Activated CD4-positive, alpha-beta T cell treated with anti-CD3 and anti-CD28 coated beads, Interleukin-2, Interleukin-6, amounts not matched to agents 100 ng/mL and 50 ng/mL, durations not matched to agents 16 hours and 8 hours (primary cell): ENCODE data around the gene MARCHF10.

Source experiments
- DNase-seq: peaks from one replicate; pipeline ENCODE4 v3.0.0-alpha.2; 2020

The MARCHF10 gene

DNA sequence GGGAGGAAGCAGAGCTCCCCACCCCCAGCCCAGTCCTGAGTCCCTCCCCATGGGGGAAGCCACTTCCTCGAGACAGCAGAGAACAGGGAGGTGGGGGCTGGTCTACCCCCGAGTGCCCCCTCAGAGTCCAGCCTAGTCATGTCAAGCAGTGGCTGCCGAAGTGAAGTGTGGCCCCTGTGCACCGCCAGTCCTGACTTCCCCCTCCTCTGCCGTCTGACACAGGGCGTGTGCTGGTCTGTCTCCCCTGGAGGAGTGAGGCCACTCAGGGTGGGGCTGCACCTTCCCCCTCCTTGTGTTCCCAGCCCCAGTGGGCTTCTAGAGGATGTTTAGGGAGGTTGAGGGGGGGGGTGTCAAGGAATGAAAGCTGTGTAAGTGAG is 133.8 kb downstream of the MARCHF10 start:
- no peak for DNase-seq

DNA sequence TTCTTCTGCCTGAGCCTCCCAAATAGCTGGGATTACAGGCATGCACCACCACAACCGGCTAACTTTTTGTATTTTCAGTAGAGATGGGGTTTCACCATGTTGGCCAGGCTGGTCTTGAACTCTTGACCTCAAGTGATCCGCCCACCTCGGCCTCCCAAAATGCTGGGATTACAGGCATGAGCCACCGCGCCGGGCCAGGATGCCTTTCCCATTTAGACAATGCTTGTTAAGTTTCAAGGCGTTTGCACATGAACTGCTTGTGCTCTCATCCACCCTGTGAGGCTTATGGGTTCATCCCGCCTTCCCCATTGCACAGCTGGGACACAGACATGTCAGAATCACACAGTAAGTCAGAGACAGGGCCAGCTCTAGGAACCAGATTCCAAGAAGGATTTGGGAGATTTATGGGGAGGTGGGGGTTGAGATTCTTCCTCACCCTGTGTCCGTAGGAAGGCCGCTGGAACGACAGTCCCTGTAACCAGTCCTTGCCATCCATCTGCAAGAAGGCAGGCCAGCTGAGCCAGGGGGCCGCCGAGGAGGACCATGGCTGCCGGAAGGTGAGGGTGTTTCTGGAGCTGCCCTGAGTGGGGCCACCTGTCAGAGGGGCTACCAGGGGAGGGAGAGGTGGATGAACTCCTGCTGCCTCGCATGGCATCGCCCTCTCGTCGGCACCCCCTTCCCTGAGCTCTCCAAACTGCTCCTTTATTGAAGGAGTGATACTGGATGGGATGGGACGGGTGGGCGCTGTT is 134.3 kb downstream of the MARCHF10 start:
- DNase-seq, result no peak

DNA sequence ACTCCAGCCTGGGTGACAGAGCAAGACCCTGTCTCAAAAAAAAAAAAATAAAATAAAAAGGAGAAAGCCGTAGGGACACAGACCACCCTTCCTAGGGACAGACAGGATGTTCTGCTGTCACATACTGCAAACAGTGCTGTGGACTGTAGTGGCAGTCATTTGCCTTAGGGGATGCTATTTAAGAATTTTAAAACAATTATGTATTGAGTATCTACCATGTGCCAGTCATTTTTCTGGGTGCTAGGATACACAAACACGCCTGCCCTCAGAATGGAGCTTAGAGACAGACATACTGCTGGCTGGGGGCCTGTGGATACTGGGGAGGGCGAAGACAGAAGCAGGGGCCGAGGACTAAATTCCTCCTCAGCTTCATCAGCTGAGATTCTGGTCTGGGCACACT is 135.2 kb downstream of the MARCHF10 start:
- no peak for DNase-seq

DNA sequence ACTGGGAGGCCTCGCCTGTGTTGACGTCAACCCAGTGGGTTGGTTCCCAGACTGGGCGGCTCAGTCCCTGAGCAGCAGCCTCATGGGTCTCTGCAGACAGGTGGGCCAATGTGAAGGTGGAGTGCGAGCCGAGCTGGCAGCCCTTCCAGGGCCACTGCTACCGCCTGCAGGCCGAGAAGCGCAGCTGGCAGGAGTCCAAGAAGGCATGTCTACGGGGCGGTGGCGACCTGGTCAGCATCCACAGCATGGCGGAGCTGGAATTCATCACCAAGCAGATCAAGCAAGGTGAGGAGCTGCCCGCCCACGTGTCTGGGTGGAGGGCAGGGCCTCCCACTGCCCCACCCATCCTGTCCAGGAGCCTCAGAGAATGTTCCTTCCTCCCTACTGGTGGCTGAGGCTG is 136.6 kb downstream of the MARCHF10 start:
- no peak for DNase-seq

DNA sequence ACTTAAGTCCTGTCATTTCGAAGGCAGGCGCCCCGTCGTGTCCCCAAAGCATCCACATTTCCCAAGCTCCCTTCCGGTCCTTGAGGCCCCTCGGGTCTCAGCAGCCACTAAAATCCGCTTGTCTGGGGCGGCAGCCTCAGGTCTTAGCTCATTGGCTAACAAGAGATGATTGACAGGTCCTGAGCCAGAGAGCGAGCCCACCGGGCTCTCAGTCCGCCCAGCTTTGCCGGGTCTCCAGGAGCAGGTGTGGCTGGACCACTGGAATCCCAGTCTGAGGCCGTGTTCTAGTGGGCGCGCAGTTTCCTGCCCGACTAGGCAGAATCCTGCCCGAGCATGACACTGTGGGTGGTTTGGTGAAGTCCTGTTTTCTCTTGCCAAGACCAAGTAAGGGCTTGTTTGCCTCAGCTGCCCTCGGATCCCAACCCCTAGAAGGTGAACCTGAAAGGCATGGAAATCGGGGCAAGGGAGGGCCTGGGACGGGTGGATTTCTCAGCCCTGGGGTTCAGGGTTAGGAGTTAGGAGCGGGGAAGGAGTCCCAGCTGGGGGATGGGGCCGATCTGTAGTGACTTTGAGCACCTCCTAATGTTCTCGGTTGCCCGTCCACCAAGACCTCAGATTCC is 137.8 kb downstream of the MARCHF10 start:
- DNase-seq, result no peak

DNA sequence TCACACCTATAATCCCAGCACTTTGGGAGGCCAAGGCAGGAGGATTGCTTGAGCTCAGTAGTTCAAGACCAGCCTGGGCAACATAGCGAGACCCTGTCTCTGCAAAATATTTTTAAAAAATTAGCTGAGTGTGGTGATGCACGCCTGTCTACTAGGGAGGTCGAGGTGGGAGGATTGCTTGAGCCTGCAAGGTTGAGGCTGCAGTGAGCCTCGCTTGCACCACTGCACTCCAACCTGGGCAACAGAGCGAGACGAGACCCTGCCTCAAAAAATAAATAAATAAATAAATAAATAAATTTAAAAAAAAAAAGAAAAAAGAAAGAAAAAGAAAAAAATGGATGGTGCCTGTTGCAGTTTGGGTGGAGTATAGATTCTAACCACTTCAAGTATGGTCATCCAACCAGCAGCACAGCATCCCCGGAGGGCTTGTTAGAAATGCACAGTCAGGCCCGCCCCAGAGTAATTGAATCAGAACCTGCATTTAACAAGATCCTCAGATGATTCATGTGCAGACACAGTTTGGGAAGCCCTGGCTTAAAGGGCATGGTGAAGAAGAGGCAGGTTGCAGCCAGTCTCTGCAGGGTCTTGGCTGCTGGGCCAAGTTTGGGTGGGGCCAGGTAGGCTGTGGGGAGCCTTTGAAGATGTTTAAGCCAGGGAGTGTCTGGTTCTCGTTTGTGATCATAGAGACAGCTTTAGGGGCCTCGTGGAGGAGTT is 139.9 kb downstream of the MARCHF10 start:
- DNase-seq, result no peak

DNA sequence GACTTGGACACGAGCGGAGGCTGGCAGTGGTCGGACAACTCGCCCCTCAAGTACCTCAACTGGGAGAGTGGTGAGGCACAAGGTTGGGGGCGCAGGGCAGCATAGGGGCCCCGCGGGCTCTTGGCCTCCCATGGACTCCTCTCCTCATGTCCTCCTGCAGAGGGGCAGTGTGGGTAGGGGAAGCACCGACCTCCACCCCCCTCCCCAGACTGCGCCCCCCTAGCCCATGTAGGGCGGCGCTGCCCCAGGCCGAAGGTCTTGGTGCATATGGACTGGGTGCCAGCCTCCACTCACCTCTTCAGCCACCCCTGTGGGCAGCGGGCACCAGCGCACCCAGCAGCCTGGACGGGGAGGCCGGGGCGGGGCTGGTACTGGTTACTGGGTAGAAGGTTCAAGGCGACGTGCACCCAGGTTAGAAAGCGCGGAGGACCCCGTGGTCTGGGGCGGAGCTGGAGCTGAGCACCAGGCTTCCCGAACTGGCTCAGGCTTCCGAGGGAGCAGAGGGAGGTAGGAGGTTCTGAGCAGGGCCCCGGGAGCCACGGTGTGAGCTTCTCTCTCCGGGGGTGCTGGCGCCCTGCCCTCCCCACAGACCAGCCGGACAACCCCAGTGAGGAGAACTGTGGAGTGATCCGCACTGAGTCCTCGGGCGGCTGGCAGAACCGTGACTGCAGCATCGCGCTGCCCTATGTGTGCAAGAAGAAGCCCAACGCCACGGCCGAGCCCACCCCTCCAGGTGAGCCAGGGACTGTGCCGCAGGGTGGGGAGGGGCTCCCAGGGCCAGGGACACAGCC is 141.1 kb downstream of the MARCHF10 start:
- DNase-seq, result no peak

DNA sequence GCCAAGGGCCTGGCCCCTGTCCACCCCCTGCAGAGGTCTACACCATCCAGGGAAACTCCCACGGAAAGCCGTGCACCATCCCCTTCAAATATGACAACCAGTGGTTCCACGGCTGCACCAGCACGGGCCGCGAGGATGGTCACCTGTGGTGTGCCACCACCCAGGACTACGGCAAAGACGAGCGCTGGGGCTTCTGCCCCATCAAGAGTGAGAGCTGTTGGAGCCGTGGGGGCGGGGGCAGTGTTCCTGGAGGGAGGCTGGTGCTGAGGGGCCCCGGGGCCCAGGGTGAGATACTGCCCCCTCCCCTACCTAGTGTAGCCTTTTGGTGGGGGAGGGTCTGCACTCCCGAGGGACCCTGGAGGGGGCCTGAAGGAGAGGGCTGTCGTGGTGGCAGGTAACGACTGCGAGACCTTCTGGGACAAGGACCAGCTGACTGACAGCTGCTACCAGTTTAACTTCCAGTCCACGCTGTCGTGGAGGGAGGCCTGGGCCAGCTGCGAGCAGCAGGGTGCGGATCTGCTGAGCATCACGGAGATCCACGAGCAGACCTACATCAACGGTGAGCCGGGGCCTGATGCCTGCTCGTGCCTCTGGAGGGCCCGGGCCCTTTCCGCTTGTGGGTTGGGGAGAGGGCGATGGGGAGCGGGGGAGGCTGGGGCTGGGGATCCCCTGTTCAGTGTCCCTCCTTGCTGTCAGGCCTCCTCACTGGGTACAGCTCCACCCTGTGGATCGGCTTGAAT is 141.9 kb downstream of the MARCHF10 start:
- DNase-seq, result no peak

DNA sequence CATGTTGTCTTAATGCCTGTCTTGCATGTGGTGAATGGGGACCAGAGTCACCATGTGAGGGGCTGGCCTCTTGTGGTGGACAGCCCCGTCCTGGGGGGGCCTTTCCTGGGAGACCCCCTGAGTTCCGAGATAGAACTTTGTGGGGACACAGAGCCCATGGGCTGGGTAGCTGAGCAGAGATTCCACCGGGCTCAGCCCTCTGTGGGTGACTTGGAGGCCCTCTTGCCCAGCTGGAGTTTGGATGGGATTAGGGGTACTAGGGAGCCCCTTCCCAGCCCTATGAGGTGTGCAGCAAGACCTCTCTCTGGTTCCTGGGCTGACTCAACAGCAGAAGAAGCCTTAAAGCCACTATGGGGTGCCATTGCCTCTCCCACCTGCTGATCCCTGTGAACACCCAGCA is 142.5 kb downstream of the MARCHF10 start:
- DNase-seq, result no peak

DNA sequence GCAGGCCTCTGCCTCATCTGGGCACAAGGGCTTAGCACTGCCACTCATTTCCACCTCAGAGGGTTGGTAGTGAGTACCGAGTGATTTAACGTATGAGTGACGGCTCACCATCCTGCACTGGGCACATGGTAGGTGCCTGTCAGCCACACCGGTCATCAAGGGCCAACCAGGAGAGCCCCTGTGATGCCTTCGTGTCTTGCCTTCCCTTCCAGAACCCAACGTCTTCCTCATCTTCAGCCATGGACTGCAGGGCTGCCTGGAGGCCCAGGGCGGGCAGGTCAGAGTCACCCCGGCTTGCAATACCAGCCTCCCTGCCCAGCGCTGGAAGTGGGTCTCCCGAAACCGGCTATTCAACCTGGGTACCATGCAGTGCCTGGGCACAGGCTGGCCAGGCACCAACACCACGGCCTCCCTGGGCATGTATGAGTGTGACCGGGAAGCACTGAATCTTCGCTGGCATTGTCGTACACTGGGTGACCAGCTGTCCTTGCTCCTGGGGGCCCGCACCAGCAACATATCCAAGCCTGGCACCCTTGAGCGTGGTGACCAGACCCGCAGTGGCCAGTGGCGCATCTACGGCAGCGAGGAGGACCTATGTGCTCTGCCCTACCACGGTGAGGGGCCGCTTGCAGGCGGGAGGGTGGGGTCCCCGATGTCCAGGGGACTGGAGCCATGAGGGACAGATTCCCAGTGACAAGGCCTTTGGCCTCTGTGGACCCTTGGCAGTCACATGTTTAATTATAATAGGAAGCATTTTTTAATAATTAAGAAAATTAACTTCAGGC is 143.6 kb downstream of the MARCHF10 start:
- no peak for DNase-seq

DNA sequence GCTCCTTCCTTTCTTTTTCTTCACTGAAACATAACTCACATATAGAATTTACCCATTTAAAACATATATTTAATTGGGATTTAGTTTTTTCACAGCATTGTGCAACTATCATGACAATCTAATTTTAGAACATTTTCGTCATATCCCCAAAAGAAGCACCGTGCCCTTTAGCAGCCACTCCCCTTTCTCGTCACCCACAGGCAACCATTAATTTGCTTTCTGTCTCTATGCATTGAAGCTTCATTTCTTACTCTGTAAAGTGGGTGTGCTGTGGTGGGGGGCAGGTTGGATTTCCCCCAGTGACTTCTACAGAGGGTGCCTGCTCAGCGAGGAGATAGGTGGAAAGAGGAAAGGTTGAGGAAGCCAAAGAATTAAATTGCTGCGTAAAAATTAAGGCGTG is 144.8 kb downstream of the MARCHF10 start:
- DNase-seq, result no peak

DNA sequence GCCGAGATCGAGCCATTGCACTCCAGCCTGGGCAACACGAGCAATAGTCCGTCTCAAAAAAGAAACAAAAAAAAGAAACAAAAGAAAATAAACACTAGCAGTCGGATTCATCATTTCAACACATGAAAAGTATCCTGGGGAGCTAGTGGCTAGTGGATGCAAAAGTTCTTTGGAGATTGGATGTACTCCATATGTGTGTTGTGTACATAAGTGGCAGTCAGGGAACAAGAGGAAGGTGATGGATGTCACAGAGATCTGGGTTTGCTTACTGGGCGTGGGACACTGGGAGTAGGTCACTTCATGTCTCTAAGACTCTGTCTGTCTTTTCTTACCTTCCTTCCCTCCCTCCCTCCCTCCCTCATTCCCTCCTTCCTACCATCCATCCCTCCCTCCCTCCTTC is 145.3 kb downstream of the MARCHF10 start:
- no peak for DNase-seq

DNA sequence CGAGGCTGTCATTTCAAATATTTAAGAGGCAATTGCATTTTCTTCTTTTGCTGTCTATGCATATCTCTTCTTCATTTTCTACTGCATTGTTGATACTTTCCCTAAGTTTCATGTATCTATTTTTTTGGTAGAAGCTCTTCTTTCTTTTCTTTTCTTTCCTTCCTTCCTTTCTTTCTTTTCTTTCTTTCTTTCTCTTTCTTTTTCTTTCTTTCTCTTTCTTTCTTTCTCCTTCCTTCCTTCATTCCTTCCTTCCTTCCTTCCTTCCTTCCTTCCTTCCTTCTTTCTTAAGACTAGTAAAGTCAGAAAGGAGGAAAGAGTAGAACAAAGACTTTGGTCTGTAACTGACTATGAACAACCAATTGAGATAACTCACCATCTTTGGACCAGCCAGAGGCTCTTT is 146.8 kb downstream of the MARCHF10 start:
- DNase-seq, result no peak

DNA sequence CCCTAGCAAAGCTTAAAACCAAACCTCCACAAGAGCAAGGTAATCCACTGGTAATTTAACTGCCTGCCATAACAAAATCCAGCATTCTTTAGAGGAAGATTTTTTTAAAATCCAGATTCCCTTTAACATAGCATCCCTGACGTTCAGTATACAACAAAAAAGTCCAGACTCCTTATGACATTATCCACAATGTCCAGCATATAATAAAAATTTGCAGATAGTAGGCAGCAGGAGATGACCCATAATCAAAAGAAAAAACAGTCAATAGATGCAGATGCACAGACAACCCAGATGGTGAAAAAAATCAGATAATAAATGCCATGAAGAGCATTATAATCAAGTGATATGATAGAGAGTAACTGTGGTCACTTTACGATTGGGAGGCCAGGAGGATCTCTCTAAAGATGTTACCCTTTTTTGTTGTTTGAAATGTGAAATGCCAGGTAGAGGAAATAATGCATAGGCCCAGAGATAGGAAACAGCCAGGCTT is 147.4 kb downstream of the MARCHF10 start:
- no peak for DNase-seq

DNA sequence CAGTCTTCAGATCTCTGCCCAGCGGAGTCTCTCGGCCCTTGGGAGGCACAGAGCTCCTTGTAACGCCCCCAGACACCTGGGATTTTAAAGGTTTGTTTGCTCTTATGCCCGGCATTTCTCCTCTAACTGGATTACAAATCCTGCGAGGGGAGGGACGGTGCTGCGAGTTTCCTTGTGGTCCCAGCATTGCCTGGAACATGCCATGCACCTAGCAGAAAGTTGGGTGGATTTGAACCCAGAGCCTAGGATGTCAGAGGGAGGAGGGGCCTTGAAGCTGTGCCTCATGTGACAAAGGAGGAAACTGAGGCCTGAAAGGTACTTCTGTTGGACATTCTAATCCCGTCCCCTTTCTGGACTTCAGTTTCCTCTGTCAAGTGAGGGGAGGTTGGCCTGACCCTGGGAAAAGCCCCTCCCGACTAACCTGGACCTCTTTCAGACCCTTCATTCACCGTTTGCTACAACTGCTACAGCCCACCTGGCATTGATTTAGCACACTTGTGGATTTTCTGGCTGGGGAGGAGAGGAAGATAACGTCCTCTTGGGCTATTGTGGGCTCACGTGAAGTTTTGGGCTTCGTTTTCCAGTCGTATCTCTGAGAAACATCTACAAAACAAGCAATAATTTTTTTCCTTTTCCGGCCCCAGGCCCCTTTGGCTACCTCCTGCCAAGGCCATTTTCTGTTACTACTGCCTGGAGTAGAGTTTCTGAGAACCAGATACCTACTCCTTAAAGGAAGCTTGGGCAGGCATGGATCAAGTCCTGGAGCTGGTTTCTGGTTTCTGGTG is 149.8 kb downstream of the MARCHF10 start:
- no peak for DNase-seq

DNA sequence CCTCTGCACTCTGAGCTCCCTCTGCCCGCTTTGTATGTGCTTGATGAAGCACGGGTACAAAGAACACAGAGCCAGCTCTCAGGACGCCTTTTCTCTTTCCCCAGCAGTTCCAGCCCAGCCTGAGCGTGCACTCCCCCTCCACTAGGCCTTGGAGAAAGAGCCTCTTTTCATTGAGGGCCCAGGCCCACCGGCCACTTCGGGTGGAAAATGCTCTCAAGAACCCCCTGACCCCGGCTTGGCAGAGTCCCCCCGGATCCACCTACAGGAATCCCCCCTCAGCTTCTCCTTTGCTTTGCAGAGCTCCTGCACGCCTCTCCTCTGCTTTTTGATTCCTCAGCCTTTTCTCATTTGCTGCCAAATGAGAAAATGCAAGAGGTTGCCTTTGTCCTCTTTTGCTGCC is 150.4 kb downstream of the MARCHF10 start:
- DNase-seq, result no peak

DNA sequence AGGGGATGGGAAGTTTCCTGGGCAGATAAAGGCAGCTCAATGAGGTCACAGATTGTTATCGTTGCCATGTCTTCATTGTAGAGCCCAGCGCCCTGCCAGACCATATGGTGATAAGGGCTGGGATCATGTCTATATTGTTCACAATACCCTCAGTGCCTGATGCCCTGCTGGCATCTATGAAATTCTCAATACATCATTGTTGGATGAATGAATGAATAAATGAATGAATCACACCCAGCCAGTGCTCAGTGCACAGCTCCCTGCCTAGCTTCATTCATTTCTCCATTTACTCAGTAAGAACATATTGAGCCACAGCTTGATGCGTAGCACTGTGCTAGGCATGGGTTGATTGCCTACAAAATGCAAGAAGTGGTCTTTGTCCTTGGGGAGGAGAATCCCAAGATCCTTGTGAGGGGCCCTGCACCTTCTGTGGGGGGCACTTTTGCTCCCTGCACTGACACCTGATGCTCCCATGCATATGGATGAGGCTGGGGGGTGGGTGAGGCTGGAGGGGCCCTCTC is 150.9 kb downstream of the MARCHF10 start:
- DNase-seq, result no peak

DNA sequence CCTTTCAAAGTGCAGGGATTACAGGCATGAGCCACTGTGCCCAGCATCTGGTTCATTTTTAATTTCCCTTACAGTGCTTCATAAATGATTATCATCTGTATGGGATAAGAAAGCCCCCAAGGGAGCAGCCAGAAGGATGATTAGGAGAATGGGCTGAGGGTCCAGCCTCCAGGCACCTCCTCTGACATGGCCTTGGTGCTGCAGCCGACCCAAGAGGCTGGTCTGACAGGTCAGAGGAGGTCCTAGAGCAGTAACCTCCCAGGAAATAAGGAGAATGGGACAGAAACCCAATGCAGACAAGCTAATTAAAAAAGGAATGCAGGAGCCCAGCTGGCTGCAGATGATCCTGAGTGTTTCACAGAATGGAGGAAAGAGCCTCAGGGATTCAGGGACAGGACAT is 151.7 kb downstream of the MARCHF10 start:
- DNase-seq, result no peak

DNA sequence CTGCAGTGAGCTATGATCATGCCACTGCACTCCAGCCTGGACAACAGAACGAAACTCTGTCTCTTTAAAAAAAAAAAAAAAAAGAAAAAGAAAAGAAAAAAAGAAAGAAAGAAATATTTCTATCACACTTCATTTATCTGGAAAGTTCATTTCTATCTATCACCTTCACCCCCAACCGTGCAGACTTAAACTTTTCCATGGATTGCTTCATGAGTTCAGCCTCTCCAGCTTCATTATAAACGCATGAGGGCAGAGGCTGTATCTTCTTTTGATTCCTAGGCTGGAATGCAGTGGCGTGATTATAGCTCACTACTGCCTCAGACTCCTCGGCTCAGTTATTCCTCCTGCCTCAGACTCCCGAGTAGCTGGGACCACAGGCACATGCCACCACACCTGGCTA is 152.5 kb downstream of the MARCHF10 start:
- no peak for DNase-seq
